Stimulated activated CD4-positive, alpha-beta T cell treated with anti-CD3 and anti-CD28 coated beads, Interleukin-2, amount 100 ng/mL, for 24 hours (primary cell): ENCODE results near the gene RGS1.
A peak's percentile ranks its signal among the peaks of the same experiment; 100 is the strongest.

Source experiments
- DNase-seq, 2 donors: peaks; one replicate each; pipeline ENCODE4 v3.0.0-alpha.2; 2020

The RGS1 gene

GRCh38 chr1:192584866-192585265 is 9.3 kb downstream of the RGS1 start:
- DNase-seq = no peak

GRCh38 chr1:192587386-192588266 is 12.1 kb downstream of the RGS1 start:
- no peak for DNase-seq

DNA sequence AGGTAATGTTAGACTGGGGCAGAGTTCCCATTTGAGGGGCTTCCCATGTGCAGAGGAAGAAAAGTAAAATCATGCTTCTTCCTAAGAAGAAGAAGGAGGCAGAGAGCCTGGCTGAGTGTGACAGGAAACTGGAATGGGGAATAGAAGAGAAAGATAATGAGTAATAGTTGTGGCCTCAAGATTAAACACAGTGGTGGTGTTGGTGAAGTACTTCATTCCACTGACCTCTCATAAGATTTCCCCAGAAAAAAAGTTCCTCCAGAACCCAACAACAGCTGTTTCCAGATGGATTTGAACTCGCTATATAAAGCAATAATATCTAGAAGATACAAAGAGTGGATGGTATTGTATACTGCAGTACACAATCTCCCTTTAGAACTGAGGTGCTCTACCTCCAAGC is 13.0 kb downstream of the RGS1 start:
- no peak for DNase-seq

DNA sequence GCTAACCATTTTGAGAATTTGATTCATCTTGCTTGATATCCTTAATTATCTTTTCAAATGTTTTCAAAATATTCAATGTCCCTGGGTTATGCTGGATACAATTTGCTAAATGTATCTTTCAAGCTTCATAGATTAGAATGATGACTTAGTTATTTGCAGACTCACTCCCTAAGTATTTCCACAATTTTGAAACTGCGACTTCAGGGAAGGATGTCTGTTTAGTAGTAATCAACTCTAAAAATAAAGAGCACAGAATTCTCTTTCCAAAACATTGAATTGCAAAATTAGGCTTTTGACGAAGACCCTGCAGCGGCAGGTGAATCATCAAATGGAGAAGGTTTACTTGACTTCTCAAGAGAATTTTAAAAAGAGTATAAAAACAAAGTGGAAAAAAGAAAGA is 14.2 kb downstream of the RGS1 start:
- DNase-seq = no peak

- DNase-seq = no peak
These were observed 16.9 kb downstream of the RGS1 start for GRCh38 chr1:192592517-192592916.

GRCh38 chr1:192592981-192593708 is 17.6 kb downstream of the RGS1 start:
- DNase-seq = no peak

DNA sequence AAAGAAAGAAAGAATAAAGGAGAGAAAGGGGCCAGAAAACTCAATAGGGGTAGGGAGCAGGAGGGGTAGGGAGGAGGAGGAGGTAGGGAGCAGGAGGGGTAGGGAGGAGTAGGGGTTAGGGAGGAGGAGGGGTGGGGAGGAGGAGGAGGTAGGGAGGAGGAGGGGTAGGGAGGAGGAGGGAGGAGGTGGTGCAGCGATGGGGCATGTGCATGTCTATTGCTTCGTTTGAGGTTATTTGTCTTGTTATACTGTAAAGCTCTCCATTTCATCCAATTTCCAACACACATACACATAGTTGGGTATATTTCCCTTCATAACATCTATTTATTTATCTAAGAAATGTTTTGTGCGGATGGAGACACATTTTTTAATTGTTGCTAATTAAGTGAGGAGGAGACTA is 19.7 kb downstream of the RGS1 start:
- DNase-seq = no peak

DNA sequence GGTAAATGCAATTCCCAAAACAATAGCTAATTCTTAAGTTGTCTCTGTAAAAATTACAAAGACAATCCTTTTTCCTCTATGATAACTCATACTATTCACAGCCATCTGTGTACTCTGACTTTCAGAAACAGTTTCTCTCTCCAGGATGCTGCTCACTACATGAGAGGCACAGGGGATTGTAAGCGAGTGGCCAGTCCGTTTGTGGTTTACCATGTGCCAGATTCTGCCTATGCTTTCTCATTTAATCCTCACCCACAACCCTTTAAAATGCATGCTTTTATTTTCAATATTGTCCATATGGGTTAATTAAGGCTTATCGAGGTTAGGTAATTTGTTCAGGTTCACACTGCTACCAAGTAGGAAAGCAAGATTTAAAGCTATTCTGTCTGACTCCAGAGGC is 23.0 kb downstream of the RGS1 start:
- DNase-seq = no peak

GRCh38 chr1:192600275-192600674 is 24.7 kb downstream of the RGS1 start:
- DNase-seq = no peak

GRCh38 chr1:192601143-192601542 is 25.6 kb downstream of the RGS1 start:
- no peak for DNase-seq

DNA sequence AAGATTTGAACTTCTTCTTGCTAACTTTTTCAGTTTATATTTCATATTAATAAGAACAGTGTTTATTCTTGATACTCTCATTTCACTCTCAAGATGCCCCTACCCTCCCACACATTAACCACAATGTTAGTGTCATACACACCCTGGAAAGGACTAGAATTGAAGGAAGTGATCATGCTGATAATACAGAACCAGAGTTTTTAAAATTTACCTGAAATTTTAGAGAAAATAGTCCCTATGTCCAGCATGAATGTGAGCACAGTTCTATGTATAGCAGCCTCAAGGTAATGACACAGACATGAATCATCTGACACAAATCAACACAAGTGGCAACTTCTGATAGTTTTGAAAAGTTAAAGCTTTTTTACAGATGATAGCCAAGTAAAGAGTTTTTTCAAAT is 26.0 kb downstream of the RGS1 start:
- DNase-seq = no peak

DNA sequence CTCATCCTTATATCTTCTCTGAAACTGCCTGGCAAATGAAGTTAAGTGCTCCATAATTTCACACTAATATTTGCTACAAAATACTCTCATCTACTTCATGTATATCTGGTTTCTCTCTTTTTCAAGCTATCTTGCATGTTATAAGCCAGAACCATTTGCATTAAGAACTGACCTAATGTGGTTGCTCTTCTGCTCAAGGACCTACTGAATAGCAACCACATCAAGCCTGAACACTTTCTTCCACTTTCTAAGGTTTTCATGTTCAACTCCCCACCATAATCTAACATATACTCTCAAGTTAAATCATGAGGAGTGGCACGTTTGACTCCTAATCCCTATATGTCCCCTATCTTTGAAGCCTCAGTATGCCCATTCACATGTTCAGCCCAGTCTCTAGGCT is 27.2 kb downstream of the RGS1 start:
- DNase-seq = no peak

DNA sequence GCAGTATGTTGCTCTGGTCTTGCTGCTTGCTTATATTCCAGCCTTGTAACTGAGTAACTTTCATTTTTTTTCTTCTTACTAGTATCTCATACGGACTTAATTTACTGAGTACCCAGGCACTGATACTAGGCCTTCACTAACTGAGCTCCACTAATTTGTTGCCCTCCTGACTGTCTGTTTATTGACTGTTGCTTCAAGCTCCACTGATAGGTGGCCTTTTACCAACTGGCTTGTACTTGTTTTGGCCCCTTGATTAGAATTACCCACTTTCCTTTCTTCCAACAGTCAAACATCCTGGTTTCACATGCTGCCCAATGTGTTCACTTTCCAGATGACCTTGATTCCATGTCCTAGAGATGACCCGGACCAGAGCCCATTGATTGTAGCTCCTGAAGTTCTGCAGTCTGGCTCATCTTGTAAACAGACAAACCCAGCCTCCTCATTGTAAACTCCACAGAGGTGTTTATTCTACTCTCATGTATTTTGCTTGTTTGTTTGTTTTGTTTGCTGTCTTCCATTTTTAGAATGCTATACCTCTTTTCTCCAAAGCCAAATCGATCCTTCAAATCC is 27.7 kb downstream of the RGS1 start:
- DNase-seq = no peak

- no peak for DNase-seq
These were observed 29.5 kb downstream of the RGS1 start for GRCh38 chr1:192604979-192605620.

DNA sequence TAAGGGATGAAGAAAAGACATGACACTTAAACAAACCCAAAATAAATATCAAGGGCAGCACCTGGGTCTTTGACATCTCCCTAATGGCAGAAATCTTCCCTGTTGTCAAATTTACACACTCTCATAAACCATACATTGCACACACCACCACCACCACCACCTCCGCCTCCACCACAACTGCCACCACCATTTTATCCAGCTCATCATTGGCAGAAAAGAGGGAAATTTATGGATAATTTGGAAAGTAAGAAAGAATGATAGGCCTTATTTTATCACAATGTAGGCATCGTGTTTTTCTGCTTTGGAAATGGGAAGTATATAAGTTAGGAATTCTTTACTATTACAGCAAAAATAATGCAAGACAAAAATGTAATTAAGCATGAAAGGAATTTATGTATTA is 33.1 kb downstream of the RGS1 start:
- no peak for DNase-seq

- DNase-seq = peak; percentile 42 to 53
These were observed 33.8 kb downstream of the RGS1 start for GRCh38 chr1:192609110-192610079.

GRCh38 chr1:192610112-192610889 is 34.7 kb downstream of the RGS1 start:
- DNase-seq = no peak

DNA sequence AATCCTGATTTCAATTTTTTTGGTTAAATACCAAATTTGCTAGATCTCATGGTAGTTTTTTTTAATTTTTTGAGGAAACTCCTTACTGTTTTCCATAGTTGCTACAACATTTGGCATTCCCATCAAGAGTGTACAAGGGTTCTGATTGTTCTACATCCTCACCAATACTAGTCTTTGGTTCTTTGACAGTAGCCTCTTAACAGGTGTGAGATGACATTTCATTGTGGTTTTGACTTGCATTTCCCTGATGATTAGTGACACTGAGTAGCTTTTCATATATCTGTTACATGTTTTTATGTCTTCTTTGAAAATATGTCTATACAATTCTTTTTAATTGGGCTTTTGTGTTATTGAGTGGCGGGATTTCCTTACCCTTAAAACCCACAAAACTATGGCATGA is 39.5 kb downstream of the RGS1 start:
- DNase-seq = no peak

DNA sequence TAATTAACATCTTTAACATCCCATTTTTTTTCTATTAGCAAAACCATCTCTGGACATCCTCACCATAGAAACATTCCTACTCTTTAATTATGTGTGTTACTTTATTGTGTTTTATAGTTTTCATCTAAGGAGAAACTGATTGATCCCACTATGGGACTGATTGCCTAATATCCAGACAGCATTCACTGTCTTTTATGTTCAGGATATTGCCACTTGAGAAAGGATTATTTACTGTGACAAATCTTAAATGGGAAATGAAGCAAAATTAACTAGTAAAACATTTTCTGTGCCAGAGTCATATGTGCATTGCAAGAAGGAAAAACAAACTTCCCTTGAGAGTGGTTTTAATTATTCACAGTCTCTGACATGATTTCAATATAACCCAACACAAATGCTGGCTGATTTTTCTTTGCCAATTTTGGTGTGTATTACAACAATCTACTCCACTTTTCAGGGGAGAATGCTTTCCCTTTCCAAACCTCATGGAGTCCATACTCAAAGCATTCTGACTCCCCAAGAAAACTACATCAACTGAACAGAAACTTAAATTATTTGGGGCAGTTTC is 44.6 kb downstream of the RGS1 start:
- DNase-seq = no peak

DNA sequence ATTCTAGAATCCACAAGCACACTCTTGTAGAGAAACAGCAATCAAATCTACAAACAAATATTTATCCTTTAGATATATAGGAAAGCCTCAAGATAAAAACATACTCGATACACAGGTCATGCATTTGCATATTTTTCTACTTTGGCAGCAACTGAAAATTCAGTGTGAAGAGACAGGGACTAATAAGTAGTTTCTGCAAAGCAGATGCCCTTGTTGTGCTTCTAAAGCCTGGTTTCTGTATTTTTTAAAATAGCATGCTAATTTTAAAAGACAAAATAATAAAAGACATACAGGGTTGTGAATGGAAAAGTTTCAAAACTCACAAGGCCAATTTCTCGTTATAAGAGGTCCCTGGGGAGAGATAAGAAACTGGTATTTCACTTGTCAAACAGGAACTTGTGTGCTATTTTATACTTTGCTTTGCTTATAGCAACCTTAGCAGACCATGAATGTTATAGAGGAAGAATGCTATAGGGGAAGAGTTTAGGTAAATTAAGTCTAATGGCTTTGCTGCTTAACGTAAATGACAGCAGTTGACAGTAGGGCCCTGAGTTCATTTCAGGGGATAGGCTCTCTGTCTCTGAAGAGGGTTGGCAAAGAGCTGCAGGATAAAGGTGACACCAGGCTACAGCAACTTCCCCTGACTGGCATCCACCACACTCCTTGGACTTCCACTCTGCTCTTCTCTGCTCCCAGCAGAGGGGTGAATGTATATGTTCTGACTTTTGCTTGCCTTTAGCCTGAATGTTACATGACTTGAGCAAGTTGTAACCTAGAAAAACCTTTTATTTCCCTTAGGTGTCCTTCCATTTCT is 51.0 kb downstream of the RGS1 start:
- DNase-seq = no peak
